Activated naive CD8-positive, alpha-beta T cell (primary cell): Measurements from ENCODE around the gene GANC.

ENCODE experiments used
- H3K27ac Mint-ChIP-seq: one replicate; pipeline ENCODE4 v1.8.0; 2021; ENCODE audit warnings: mixed read lengths
- H3K27me3 Mint-ChIP-seq: one replicate; pipeline ENCODE4 v1.8.0; 2021; ENCODE audit warnings: mixed read lengths
- H3K36me3 Mint-ChIP-seq: one replicate; pipeline ENCODE4 v1.8.0; 2021; ENCODE audit warnings: mixed read lengths
- H3K4me1 Mint-ChIP-seq: one replicate; pipeline ENCODE4 v1.8.0; 2021; ENCODE audit warnings: low read depth, mixed read lengths
- H3K4me3 Mint-ChIP-seq: one replicate; pipeline ENCODE4 v1.8.0; 2021; ENCODE audit warnings: mild to moderate bottlenecking, mixed read lengths
- H3K9me3 Mint-ChIP-seq: one replicate; pipeline ENCODE4 v1.8.0; 2021; ENCODE audit warnings: low read depth, mixed read lengths

The GANC gene

DNA sequence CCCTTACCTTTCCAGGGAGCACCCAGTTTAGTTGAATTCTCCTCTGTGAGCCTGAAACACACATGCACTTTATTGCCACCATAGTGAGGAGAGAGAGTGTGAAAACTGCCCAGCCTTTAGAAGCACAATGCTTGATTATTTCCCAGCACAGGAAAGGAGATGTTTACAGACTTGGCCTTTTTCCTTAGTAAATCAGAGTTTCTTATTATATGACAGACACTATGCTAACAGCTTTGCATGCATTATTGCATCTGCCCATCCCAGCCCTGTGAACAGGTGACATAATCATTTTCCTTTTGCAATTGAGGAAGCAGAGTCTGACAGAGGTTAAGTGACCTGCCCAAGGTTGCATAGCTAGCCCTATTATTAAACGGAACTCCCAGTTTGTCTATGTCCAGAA is 122.8 kb downstream of the GANC start:
- Mint-ChIP-seq H3K4me1 (no peaks in the 10 kb centered on the region), H3K36me3 (no peaks in the 10 kb centered on the region), H3K27me3 (no peaks in the 10 kb centered on the region), H3K27ac (no peak overlapping the region), H3K4me3 (no peak overlapping the region), H3K9me3 (no peaks in the 10 kb centered on the region)

- H3K27me3 Mint-ChIP-seq = no peaks in the 10 kb centered on the region
- H3K27ac Mint-ChIP-seq = no peak overlapping the region
Measured at GRCh38 chr15:42401544-42402454, 128.8 kb downstream of the GANC start.

GRCh38 chr15:42402455-42403205 is 129.6 kb downstream of the GANC start:
- Mint-ChIP-seq H3K27me3 (no peaks in the 10 kb centered on the region), H3K4me1 (no peaks in the 10 kb centered on the region), H3K36me3 (peaks cover 2% of the 10 kb centered on the region), H3K4me3 (no peak overlapping the region), H3K27ac (no peak overlapping the region), H3K9me3 (no peaks in the 10 kb centered on the region)

More at GRCh38 chr15:42401544-42402454, 128.8 kb downstream of the GANC start:
- Mint-ChIP-seq H3K4me1 (no peaks in the 10 kb centered on the region), H3K4me3 (no peak overlapping the region), H3K36me3 (peaks cover 2% of the 10 kb centered on the region), H3K9me3 (no peaks in the 10 kb centered on the region)

DNA sequence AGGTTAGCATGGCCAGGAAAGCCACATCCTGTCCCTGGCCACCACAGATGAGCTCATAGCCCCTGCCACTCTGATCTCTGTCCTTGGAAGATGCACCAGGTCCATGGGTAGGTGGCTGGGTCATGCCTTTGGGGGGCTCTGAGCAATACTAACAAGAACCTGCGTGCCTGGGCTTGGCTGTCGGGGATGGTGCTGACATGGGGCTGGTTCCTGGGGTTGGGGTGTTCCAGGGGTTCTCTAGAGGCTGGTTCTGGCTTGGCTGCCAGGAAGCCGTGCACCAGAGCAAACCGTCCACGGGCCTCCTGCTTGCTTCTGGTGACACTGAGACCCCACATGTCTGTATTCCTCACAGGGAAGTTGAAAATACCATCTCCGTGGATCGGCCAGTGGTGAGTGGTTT is 130.4 kb downstream of the GANC start:
- H3K9me3 Mint-ChIP-seq = no peaks in the 10 kb centered on the region
- no peaks in the 10 kb centered on the region for H3K27me3 Mint-ChIP-seq
- no peaks in the 10 kb centered on the region for H3K4me1 Mint-ChIP-seq
- H3K36me3 Mint-ChIP-seq = peaks cover 2% of the 10 kb centered on the region
- no peak overlapping the region for H3K27ac Mint-ChIP-seq
- no peak overlapping the region for H3K4me3 Mint-ChIP-seq

DNA sequence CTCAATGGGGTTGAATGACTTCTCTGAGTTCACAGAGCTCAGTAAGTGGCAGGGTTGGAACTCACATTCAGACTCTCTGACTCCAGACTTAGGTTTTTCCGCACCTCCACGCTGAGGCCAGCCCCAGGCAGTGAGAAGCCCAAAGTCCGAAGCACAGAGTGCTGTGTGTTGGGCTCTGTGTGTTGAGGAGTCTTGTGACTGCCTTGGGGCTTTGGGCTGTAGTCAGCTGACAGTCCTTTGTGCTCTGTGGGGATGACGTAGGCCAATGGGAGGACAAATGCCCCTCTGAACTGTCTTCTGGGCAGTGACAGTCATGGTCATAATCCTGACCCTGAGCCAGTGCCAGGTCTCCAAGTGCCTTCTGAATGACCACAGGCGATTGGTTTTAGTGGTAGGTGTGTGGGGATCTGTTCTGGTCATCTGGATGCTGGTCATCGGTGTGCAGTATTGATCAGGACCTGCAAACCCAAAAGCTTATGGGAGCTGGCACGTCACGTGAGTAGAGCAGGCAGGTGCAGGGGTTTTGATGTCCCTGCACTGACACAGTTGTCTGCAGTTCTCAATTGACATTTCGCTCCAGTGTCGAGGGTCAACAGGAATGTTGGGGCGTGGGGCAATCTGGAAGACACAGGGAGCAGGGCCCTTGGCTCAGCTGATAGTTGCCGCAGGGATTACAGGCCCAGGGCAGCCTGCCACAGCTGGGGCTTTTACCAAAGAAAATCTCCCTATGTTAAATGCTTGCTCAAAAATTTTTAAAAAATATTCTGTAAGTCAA is 131.6 kb downstream of the GANC start:
- Mint-ChIP-seq H3K27ac (no peak overlapping the region), H3K4me3 (no peak overlapping the region), H3K36me3 (peaks cover 2% of the 10 kb centered on the region), H3K27me3 (no peaks in the 10 kb centered on the region), H3K9me3 (no peaks in the 10 kb centered on the region), H3K4me1 (no peaks in the 10 kb centered on the region)

- Mint-ChIP-seq H3K27me3 (no peaks in the 10 kb centered on the region), H3K27ac (no peak overlapping the region), H3K9me3 (no peaks in the 10 kb centered on the region), H3K4me1 (no peaks in the 10 kb centered on the region), H3K4me3 (no peak overlapping the region), H3K36me3 (peaks cover 2% of the 10 kb centered on the region)
Measured at GRCh38 chr15:42405863-42406482, 133.0 kb downstream of the GANC start.
